HG03039 (cell line): ENCODE data around the gene ICAM3.
"Not testable (repeated sequence)": the region's sequence is repeated elsewhere in the genome, so short reads cannot be mapped to it uniquely, and the experiment has no call there.

ENCODE experiments used
- ATAC-seq: cut with Tn5 transposase; IDR thresholded peaks from one replicate; pipeline ENCODE4 v1.9.1; 2021; ENCODE audit warnings: mild to moderate bottlenecking, moderate library complexity; ENCODE audit not compliant: unreplicated experiment

Gene ICAM3

DNA sequence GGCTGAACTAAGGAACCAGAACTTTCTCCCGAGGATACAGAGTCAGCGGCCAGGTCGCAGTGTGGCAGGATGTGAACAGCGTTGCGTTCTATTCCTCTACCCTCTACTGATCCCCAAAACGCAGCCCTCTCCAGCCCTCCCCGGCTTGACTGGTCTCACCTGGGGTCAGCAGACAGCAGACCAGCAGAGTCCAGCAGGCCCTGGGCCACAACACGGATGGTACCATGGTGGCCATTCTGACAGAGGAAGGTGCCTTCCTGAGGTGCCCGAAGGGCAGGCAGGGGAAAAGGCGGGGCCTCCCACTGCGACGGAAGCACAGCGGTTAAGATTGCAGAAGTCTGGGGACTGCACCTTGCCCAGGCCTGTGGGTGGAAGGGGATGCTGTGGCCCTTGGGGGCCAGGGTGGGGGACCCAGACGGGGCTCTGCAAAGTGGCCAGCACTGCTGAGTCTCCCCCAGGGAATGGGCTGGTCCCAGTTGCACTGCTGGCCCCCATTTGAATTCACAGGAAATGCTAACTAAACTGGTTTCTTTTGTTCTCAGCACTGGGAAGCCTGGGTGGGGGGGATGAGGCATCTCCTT is at the start of gene ICAM3:
TSS of gene ICAM3 (minus strand) at position 245 of the 581 bp plus-strand sequence. CDS start at position 235, 10 bp downstream.
- ATAC-seq, result peak; percentile 45

- ATAC-seq, result no peak
Measured at GRCh38 chr19:10388957-10389356, 49.5 kb upstream of the ICAM3 start.

DNA sequence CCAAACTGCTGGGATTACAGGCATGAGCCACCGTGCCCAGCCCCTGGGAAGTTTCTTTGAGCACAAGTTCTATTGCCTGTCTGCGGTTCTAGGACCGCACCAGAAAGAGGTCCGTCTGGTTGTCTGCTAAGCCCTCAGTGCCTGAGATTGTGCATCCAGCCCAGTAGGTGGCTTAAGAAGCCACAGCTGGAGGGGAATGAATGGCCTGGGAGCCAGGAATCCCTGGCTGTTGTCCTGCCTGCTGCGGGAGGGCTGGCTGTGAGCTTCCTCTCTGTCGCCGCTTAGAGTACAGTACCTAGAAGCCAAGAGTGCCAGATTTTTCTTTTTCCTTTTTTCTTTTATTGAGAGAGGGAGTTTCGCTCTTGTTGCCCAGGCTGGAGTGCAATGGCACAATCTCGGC is 45.2 kb upstream of the ICAM3 start:
- ATAC-seq, result no peak

DNA sequence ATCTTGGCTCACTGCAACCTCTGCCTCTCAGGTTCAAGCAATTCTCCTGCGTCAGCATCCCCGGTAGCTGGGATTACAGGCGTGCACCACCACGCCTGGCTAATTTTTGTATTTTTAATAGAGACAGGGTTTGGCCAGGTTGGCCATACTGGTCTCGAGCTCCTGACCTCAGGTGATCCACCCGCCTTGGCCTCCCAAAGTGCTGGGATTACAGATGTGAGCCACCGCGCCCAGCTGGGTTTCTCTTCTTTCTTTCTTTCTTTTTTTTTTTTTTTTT is 43.7 kb upstream of the ICAM3 start:
- ATAC-seq, result not testable (repeated sequence)

- ATAC-seq, result peak; percentile 87
Measured at GRCh38 chr19:10380313-10381102, 41.1 kb upstream of the ICAM3 start, which contains the start of gene TYK2. Gene TYK2 (minus strand): TSS chr19:10380572. CDS start chr19:10378406, 2,166 bp downstream.

GRCh38 chr19:10379880-10380312 is 40.5 kb upstream of the ICAM3 start:
- no peak for ATAC-seq

GRCh38 chr19:10378124-10378523 is 38.7 kb upstream of the ICAM3 start:
- ATAC-seq, result no peak

DNA sequence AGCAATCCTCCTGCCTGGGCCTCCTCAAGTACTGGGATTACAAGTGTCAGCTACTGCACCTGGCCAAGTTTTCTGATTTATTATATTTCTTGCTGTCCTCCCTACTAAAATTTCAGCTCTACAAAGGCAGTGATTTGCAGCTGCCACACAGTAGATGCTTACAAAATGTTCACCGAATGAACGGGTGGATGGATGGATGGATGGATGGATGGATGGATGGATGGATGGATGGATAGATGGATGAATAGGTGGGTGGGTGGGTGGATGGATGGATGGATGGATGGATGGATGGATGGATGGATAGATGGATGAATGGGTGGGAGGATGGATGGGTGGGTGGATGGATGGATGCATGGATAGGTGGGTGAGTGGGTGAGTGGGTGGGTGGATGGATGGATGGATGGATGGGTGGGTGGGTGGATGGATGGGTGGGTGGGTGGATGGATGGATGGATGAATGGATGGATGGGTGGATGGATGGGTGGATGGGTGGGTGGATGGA is 37.8 kb upstream of the ICAM3 start:
- not testable (repeated sequence) for ATAC-seq

- no peak for ATAC-seq
Measured at GRCh38 chr19:10374931-10375330, 35.5 kb upstream of the ICAM3 start.

DNA sequence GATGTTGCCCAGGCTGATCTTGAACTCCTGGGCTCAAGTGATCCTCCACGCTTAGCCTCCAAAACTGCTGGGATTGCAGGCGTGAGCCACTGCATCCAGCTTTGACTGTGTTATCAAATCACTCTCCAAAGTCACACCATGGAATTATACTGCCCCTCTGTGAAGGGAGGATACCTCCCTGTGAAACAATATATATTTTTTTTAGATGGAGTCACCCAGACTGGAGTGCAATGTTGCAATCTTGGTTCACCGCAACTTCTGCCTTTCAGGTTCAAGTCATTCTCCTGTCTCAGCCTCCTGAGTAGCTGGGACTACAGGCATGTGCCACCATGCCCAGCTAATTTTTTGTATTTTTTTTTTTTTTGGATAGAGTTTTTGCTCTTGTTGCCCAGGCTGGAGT is 33.3 kb upstream of the ICAM3 start:
- no peak for ATAC-seq

DNA sequence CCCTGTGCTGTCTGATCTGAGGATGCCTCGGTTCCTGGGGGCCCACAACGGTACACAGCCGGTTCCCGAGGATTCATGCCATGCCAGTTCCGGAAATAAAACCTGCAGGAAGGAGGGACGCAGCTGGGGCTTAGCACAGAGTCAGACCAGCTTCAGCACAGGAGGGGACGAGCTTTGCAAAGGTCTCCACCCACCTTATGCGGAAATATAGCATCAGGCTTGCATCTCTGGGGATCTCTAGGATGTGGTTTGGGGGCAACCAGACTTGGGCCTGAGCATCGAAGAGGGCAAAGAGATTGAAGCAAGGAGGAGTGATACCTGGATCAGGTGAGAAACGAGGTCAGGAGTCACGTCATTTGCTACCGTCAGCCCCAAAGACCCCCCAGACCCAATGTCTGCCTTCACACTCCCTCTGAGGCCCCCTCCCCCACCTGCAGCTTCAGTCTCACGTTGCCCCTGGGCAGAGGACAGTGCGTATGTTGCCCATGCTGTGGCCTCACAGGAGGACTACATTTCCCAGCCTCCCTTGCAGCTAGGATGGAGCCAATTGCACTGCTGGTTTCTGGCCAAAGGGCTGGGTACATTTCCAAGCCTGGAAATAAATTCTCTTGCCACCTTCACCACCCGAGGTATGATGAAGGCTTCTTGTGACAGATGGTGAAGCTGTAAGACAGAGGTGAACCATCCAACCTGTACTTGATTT is 28.8 kb upstream of the ICAM3 start:
- ATAC-seq, result no peak

- ATAC-seq, result not testable (repeated sequence)
Measured at GRCh38 chr19:10366950-10367512, 27.6 kb upstream of the ICAM3 start.

DNA sequence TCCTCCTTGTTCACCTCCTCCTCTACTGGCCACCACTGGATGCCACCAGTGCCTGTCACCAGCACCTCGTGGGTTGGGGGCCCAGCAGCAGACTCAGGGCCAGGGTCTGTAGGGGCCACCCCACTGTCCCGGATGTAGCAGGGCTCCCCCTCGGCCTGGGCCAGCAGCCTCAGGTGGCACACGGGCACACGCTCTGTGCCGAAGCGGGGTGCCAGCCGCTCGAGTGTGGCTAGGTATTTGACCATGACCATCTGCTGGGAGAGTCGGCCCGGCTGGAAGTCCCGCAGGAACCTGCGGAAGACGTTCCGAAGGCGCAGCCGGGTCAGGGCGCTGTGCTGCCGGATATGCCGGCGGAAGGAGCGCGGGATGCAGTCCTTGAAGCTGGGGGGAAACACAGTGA is 26.1 kb upstream of the ICAM3 start:
- ATAC-seq, result no peak

- no peak for ATAC-seq
Measured at GRCh38 chr19:10364644-10365043, 25.2 kb upstream of the ICAM3 start.

GRCh38 chr19:10363789-10364281 is 24.4 kb upstream of the ICAM3 start:
- no peak for ATAC-seq

DNA sequence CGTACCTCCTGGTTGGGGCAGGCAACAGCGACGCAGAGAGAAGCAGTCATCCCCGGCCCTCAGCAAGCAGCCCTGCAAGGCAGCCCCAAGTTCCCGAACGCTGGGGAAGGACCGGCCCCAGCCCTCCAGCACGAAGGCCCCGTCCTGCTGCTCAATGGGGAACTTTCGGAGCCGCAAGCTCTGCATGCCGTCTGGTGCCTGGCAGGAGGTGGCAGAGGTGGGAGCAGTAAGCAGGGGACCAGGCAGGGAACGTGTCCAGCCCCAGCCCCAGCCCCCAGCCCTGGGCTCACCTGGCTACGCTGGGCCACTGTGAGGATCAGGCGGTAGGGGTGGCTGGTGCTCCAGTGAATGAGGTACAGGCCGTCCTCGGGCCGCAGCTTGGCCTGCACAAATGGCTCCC is 22.8 kb upstream of the ICAM3 start:
- no peak for ATAC-seq

DNA sequence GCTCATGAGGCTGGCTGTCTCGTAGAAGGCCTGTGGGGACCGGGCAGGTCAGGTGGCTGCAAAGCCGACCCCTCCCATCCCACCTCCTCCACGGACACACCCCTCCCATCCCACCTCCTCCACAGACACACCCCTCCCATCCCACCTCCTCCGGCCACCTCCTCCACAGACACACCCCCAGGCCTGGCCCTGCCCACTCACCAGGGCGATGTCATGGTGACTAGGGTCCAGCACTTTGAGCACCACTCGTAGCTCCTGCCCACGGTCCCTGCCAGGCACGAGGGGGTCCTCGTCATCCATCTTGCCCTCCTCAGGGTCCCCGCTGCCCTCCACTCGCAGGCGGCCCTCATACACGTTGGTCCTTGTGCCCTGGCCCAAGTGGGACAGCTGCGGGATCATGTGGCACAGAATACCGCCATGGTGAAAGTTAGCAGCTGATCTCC is 22.2 kb upstream of the ICAM3 start:
- no peak for ATAC-seq

DNA sequence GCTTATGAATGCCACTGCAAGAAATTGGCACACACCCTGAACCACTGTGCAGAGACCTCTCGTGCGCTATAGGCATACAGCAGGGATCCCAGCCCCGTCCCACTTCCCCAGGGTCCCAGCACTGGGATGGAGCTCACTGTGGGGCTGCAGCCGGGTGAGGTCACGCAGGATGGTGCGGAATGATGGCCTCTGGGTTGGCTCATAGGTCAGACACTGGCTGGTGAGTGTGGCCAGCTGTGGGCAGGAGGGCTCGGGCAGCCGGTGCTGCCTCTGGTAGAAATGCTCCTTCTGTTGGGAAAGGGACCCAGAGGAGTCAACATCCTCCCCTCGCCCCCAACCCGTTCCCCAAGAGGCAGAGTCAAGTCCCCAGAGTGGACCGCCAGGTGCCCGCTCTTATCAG is 17.0 kb upstream of the ICAM3 start:
- no peak for ATAC-seq

DNA sequence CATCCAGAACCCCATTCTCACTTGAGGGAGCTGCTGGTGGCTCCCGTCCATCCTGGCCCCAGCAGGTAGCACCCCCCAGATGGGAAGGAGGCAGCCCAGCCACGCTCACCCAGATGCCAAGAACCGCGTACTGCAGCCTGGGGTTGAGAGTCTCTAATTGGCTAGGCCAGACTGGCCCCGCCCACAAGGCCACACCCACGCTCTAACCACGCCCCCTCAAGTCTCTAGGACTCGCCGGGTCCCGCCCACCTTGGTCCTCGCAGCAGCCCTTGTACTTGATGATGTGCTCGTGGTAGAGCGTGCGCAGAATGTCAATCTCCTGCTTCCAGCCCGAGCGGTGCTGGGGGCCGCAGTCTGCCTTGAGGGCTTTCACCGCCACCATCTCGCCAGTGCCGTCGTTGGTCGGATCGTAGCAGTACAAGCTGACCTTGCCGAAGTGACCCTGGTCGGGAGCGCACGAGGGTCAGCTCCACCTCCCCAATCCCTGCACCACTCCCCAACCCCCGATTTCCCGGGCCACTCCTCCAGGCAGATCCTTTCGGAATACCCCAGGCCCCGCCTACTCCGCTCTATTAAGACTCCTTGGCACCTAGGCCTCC is 14.5 kb upstream of the ICAM3 start:
- ATAC-seq, result no peak

DNA sequence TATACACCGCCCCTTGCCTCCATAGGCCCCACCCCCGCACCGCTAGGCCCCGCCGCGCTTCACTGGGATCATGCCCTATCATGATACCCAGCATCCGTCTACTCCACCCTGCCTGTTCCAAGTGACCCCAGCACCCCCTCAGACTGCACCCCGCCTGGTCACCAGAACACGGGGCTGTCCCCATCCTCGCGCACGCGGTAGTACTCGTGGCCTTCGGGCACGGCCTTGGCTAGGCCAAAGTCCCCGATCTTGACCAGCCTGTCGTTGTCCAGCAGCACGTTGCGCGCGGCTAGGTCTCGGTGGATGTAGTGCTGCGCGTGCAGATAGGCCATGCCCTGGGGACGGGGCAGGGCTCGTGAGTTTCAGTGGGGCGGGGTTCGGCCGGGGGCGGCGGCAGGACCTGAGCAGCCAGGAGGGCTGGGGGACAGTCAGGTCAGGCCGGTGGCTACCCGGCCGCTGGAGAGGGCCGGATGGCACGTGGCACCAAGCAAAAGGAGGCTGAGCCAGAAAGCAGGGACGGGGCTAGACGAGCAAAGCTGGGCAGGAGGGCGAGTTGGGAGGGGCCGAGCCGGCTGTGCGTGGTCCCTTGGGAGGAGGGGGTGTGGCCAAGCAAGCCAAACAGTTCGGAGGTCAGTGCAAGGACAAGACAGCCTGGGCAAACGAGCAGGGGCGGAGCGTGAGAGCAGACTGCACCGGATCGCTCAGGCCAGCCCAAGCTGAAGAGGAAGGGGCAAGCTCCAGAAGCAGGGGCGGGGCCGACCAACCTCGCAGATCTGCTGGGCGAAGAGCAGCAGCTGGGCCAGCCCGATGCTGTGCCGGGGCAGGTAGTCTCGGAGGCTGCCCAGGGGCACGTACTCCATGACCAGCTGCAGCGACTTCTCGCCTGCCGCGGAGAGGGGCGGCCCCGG is 13.6 kb upstream of the ICAM3 start:
- no peak for ATAC-seq
